ENCODE data around the gene ACBD5. TPM values are rescaled to one million over a fixed set of nuclear protein-coding genes. Genes with fewer than 3 reads are reported as not detected.
"Not testable (repeated sequence)": the region's sequence is repeated elsewhere in the genome, so short reads cannot be mapped to it uniquely, and the experiment has no call there.

Gene ACBD5, protein sequence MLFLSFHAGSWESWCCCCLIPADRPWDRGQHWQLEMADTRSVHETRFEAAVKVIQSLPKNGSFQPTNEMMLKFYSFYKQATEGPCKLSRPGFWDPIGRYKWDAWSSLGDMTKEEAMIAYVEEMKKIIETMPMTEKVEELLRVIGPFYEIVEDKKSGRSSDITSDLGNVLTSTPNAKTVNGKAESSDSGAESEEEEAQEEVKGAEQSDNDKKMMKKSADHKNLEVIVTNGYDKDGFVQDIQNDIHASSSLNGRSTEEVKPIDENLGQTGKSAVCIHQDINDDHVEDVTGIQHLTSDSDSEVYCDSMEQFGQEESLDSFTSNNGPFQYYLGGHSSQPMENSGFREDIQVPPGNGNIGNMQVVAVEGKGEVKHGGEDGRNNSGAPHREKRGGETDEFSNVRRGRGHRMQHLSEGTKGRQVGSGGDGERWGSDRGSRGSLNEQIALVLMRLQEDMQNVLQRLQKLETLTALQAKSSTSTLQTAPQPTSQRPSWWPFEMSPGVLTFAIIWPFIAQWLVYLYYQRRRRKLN
- total RNA-seq (10 to 100 TPM; 11.5 to 21.9 (median 17.2) TPM), polyA plus RNA-seq (10 to 100 TPM; 16.2 to 36.8 (median 22.2) TPM)

DNA sequence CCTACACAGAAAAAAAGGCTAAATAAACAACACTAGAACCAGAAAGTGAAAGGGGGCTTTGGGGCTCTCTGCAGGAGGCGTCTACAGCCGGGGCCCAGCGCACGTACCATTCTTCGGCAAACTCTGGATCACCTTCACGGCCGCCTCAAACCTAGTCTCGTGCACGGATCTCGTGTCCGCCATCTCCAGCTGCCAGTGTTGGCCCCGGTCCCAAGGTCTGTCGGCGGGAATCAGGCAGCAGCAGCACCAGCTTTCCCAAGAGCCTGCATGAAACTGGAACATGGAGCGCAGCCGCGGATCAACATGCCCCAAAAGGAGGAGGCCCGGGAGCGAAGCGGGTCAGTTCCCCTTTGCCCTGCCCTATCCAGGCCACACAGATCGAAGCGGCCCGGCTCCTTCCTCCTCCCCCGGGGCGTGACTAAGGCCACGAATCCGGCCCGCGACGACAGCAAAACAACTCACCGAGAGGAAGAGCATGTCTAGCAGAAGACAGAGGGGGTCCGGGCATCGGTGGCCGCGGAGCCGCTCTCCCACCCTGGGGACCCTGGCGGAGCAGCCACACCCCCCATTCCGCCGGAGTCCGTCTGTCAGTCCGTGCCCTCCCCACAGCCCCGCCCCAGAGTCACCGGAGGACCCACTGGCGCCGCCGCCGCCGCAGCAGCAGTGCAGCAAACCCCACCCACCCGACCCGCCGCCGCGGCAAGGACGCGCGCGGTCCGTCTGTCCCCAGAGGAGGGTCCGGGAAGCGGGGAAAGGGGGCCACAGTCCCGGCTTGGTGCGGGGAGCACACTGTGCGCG, at the start of gene ACBD5:
Gene ACBD5 (minus strand): TSS at position 586 of the 798 bp plus-strand sequence. CDS start 109 bp downstream, at position 477.
- WGBS, 2 donors: 0% methylated on average over 64 of the region's 64 CpGs
- peak; percentile 96 for DNase-seq
- Histone ChIP-seq H3K27me3 (no peaks in the 10 kb centered on the region), H3K36me3 (no peaks in the 10 kb centered on the region), H3K4me1 (peaks cover 0 to 38% (median 21%) of the 10 kb centered on the region in 4 donors), H3K4me3 (peak within 1 kb of the TSS; percentile 58 to 87 (median 79)), H3K27ac (peak within 1 kb of the TSS; percentile 95 to 98 (median 96)), H3K9me3 (no peaks in the 10 kb centered on the region)
- intact Hi-C loops (cut with DNase I): loop anchor here (1.0 to 5.0 kb wide), 2 partner anchors 85 to 262 kb away; partner anchors contain the start of genes MASTL and RAB18
- peak; percentile 25 to 40 for TF ChIP-seq POLR2A (IDR thresholded peaks at IDR 0.05)
- TF ChIP-seq EP300 (IDR thresholded peaks at IDR 0.05): no peak
- TF ChIP-seq POLR2AphosphoS5 (IDR thresholded peaks at IDR 0.05): peak; percentile 62 to 70 (median 65)
- TF ChIP-seq, protein P1, sequence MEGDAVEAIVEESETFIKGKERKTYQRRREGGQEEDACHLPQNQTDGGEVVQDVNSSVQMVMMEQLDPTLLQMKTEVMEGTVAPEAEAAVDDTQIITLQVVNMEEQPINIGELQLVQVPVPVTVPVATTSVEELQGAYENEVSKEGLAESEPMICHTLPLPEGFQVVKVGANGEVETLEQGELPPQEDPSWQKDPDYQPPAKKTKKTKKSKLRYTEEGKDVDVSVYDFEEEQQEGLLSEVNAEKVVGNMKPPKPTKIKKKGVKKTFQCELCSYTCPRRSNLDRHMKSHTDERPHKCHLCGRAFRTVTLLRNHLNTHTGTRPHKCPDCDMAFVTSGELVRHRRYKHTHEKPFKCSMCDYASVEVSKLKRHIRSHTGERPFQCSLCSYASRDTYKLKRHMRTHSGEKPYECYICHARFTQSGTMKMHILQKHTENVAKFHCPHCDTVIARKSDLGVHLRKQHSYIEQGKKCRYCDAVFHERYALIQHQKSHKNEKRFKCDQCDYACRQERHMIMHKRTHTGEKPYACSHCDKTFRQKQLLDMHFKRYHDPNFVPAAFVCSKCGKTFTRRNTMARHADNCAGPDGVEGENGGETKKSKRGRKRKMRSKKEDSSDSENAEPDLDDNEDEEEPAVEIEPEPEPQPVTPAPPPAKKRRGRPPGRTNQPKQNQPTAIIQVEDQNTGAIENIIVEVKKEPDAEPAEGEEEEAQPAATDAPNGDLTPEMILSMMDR (IDR thresholded peaks at IDR 0.05): no peak

DNA sequence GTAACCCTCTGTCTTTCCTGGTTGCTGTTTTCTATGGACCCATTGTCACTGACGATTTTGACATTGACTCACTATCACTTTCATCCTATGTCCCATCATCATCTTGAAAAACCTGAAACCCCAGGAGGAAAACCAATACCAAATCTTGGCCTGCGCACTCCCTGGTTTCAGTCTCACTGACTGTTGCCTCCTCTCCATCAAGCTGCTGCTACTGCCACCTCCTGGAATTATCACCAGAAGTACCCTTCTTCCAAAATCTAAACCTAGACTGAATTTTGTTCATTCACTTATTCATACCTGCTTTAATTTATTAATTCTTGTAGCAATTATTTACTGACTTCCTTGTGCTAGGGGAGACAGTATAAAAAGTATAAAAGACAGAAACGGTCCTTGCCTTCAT, 44.5 kb upstream of the ACBD5 start:
- no peaks in the 10 kb centered on the region for H3K27me3 ChIP-seq
- no peak overlapping the region for H3K27ac ChIP-seq
- H3K4me3 ChIP-seq: no peak overlapping the region
- no peaks in the 10 kb centered on the region for H3K36me3 ChIP-seq
- TF ChIP-seq, protein P1 (IDR thresholded peaks at IDR 0.05): no peak
- TF ChIP-seq POLR2A (IDR thresholded peaks at IDR 0.05): no peak
- TF ChIP-seq EP300 (IDR thresholded peaks at IDR 0.05): no peak
- no peak for TF ChIP-seq POLR2AphosphoS5 (IDR thresholded peaks at IDR 0.05)
- 45 to 57% methylated on average over 3 of the region's 3 CpGs for WGBS, 2 donors
- intact Hi-C loops (cut with DNase I): no loop called here
- H3K9me3 ChIP-seq: no peaks in the 10 kb centered on the region
- no peak for DNase-seq
- no peaks in the 10 kb centered on the region for H3K4me1 ChIP-seq

DNA sequence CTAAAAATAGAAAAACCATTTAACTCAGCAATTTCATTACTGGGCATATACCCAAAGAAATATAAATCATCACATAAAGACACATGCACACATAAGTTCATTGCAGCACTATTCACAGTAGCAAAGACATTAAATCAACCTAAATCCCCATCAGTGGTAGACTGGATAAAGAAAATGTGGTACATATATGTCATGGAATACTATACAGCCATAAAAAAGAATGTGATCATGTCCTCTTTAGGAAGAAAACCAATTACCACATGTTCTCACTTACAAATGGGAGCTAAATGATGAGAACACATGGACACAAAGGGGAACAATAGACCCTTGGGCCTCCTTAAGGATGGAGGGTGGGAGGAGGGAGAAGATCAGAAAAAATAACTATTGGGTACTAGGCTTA, 36.0 kb upstream of the ACBD5 start:
- Histone ChIP-seq H3K27ac (no peak overlapping the region), H3K4me1 (no peaks in the 10 kb centered on the region), H3K4me3 (no peak overlapping the region), H3K36me3 (no peaks in the 10 kb centered on the region), H3K27me3 (no peaks in the 10 kb centered on the region), H3K9me3 (no peaks in the 10 kb centered on the region)
- intact Hi-C loops (cut with DNase I): no loop called here
- no peak for DNase-seq
- no peak for TF ChIP-seq POLR2AphosphoS5 (IDR thresholded peaks at IDR 0.05)

DNA sequence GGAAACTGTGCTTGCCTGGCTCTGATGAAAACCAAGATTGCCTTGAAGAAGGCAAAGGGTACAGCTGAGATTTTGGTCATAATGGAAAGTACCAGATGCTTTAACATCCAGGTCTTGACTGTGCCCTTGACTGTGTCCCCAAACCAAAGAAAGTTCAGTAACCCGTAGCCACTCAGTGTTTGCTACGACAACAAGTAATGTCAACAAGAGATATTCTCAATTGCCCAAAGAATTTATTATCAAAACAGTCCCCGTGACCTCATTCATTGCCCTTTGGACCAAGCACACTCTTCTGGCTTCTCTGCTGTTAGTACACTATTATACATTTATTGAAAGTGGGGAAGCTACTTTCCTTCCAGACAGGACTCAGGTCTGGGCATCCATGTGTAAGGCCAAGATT, 25.4 kb upstream of the ACBD5 start:
- peaks cover 0 to 18% (median 1%) of the 10 kb centered on the region in 3 donors for H3K27me3 ChIP-seq
- H3K4me3 ChIP-seq; DNase-seq; H3K9me3 ChIP-seq; H3K4me1 ChIP-seq; intact Hi-C loops (cut with DNase I); H3K27ac ChIP-seq; H3K36me3 ChIP-seq: not testable (repeated sequence)
- WGBS, 2 donors: 12 to 58% methylated on average over 3 of the region's 3 CpGs

DNA sequence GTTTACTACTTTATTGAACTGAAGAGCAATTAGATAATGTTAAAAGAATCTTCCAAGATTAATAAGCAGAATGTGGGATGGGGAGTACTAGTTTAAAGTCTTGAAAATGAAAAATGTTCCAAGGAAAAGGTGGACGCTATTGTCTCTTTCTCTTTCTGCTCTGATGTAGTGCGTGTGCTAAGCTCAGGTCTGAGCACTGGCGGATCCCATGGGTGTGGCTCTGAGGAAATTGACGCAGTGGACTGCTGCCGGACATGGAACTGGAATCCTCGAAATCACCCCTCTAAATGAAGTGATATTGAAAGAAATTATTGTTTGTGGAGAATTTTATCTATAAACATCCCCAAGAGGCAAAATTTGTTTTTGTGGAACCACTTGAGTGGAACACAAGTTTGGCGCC, 22.2 kb upstream of the ACBD5 start:
- peaks cover 9 to 50% (median 30%) of the 10 kb centered on the region in 3 donors for H3K27me3 ChIP-seq
- DNase-seq; H3K36me3 ChIP-seq; intact Hi-C loops (cut with DNase I); H3K9me3 ChIP-seq; H3K27ac ChIP-seq; H3K4me3 ChIP-seq: not testable (repeated sequence)
- 85 to 87% methylated on average over 7 of the region's 7 CpGs for WGBS, 2 donors
- peaks cover 0 to 13% (median 11%) of the 10 kb centered on the region in 4 donors for H3K4me1 ChIP-seq
